Smooth muscle cell (in vitro differentiated cells): ENCODE data around the gene SPOCK2. TPM values are rescaled to one million over a fixed set of nuclear protein-coding genes. Genes with fewer than 3 reads are reported as not detected.

Source experiments
- DNase-seq: peaks from one replicate; lab custom pipeline; 2025; ENCODE audit not compliant: unreplicated experiment; lab: John Stamatoyannopoulos, UW
- H2AFZ ChIP-seq: fragments of 200-600 bp; sonication (generic); 2 replicates; pipeline ENCODE4 v1.6.0; 2016; ENCODE audit warnings: antibody characterized with exemption, low read depth, mild to moderate bottlenecking
- H3F3A ChIP-seq: fragments of 200-600 bp; sonication (generic); 2 replicates; pipeline ENCODE4 v1.6.0; 2017; ENCODE audit warnings: antibody characterized with exemption, low read depth
- H3K27ac ChIP-seq: fragments of 200-600 bp; sonication (generic); 2 replicates; pipeline ENCODE4 v1.5.1; 2016; ENCODE audit warnings: low read depth, mild to moderate bottlenecking
- H3K27me3 ChIP-seq: fragments of 200-600 bp; sonication (generic); 2 replicates; pipeline ENCODE4 v1.6.1; 2016; ENCODE audit warnings: low read depth, mild to moderate bottlenecking
- H3K36me3 ChIP-seq: fragments of 200-600 bp; sonication (generic); 2 replicates; pipeline ENCODE4 v1.5.1; 2016; ENCODE audit warnings: low read depth
- H3K4me1 ChIP-seq: fragments of 200-600 bp; sonication (generic); 2 replicates; pipeline ENCODE4 v1.5.1; 2016; ENCODE audit warnings: low read depth
- H3K4me2 ChIP-seq: fragments of 200-600 bp; sonication (generic); 2 replicates; pipeline ENCODE4 v1.6.0; 2016; ENCODE audit warnings: mild to moderate bottlenecking
- H3K4me3 ChIP-seq: fragments of 200-600 bp; sonication (generic); 2 replicates; pipeline ENCODE4 v1.5.1; 2016; ENCODE audit warnings: mild to moderate bottlenecking
- H3K79me2 ChIP-seq: fragments of 200-600 bp; sonication (generic); 2 replicates; pipeline ENCODE4 v1.6.0; 2016; ENCODE audit warnings: low read depth, mild to moderate bottlenecking
- H3K9ac ChIP-seq: fragments of 200-600 bp; sonication (generic); 2 replicates; pipeline ENCODE4 v1.6.0; 2016; ENCODE audit warnings: low read depth
- H3K9me3 ChIP-seq: fragments of 200-600 bp; sonication (generic); replicated peaks from 2 replicates; pipeline ENCODE4 v1.5.1; 2016; ENCODE audit warnings: low read depth
- H4K20me1 ChIP-seq: fragments of 200-600 bp; sonication (generic); 2 replicates; pipeline ENCODE4 v1.6.0; 2016; ENCODE audit warnings: low read depth
- CTCF ChIP-seq: fragments of 200-600 bp; sonication (generic); IDR thresholded peaks from 2 replicates; pipeline ENCODE4 v1.5.1; 2017; ENCODE audit warnings: borderline replicate concordance, mild to moderate bottlenecking, antibody characterized with exemption; ENCODE audit not compliant: insufficient read depth, poor library complexity, severe bottlenecking
- WGBS: methylation state at CpG from one replicate; pipeline ENCODE4 v1.1.7; 2016; ENCODE audit warnings: low lambda C conversion rate; 5-methylcytosine and 5-hydroxymethylcytosine counted together
- polyA plus RNA-seq: library from polyadenylated mRNA; unstranded; fragments of >200 nt; fragmentation: Nextera tagmentation; extraction: Ambion mirVana; gene quantifications from 2 replicates; pipeline ENCODE4 v1.2.1, GENCODE V29; 2016
- total RNA-seq: library from RNA; depleted of rRNA; stranded (reverse); fragments of >200 nt; gene quantifications from 2 replicates; pipeline ENCODE4 v1.2.3, GENCODE V29; 2014

SPOCK2 gene
- total and polyA plus RNA-seq, 2 experiments from 2014 or later = 1.1 TPM; not detected in 1

DNA sequence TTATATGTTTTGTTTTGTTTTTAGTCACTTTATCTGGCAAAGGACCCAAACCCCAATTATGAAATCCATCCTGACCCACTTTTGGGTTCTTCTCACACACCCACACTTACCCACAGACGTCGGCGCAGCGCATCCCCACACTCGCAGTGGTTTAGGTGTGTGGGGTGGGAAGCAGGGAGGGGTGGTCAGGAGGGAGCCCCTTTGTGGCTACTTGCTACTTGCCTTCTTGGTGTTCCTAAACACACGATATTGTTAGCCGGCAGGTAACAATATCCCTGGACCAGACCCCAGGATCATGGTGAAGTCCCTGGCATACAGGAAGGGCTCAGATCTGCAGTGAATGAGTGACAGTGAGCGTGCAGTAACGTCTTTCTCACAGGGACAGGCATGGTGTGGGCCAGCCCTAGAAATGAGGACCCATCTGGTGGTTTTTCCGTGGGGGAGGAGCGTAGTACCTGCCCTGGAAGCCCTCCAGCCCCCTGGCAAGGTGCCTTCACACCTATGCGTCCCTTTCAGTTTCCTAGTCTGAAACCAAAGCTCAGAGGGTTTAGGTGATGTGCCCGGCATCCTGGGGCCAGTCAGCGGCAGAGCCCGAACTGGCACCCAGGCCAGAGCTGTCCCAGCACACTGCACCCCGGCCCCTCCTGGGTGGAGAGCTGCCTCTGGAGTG lies 4.4 kb downstream of the SPOCK2 start:
- Histone ChIP-seq H3K4me2 (no peak overlapping the region), H3K4me1 (peaks cover 19% of the 10 kb centered on the region), H3K27me3 (peaks cover 48% of the 10 kb centered on the region), H2AFZ (no peak overlapping the region), H3K4me3 (no peak overlapping the region), H3K27ac (no peak overlapping the region), H3K9ac (no peak overlapping the region), H4K20me1 (no peaks in the 10 kb centered on the region), H3K36me3 (no peaks in the 10 kb centered on the region), H3K9me3 (no peaks in the 10 kb centered on the region), H3K79me2 (no peaks in the 10 kb centered on the region), H3F3A (no peaks in the 10 kb centered on the region)
- 94% methylated on average over 16 of the region's 16 CpGs for WGBS
- TF ChIP-seq CTCF = no peak
- no peak for DNase-seq

DNA sequence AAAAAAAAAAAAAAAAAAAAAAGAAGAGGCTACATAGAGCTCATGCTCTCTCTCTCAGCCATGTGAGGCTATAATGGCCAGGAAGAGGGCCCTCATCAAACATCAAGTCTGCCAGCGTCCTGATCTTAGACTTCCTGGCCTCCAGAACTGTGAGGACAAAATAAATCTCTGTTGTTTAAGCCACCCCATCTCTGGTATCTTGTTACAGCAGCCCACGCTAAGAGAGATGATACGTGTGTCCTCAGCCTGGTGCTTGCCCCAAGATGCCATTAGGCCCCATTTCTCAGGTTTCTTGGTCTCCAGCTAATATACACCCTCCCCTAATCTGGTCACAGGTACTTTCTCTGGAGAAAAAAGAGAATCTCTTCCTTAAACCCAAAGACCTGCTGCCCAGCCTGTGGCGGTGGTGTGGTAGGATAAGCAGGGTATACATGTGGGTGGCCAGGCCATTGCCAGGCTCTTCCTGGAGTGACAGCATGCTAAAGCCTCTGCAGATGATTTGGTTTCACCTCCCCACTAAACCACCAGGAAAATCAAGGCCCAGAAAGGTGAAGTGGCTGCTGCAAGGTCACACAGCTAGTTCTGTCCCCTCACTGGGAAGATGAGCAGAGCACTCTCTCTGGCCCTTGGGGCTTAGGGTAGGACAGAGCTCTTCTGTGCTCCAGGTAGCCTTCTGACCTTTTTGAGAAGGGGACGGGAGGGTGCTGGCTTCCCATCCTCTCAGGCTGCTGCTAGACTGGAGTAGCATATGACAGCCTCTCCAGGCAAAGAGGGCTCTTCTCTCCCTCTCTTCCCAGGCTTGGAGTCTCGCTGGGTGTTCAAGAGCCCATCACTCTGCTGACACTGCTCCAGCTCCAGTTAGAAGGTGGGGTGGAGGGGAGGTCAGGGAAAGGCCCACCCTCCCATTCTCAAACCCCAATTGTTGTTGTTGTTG lies 5.2 kb downstream of the SPOCK2 start:
- Histone ChIP-seq H3K9ac (no peak overlapping the region), H3K4me1 (peaks cover 11% of the 10 kb centered on the region), H3K9me3 (no peaks in the 10 kb centered on the region), H4K20me1 (no peaks in the 10 kb centered on the region), H3F3A (no peaks in the 10 kb centered on the region), H3K27me3 (peaks cover 40% of the 10 kb centered on the region), H3K4me2 (no peak overlapping the region), H3K79me2 (no peaks in the 10 kb centered on the region), H3K27ac (no peak overlapping the region), H3K36me3 (no peaks in the 10 kb centered on the region), H2AFZ (no peak overlapping the region), H3K4me3 (no peak overlapping the region)
- WGBS = 96% methylated on average over 6 of the region's 6 CpGs
- DNase-seq = no peak
- TF ChIP-seq CTCF = no peak

DNA sequence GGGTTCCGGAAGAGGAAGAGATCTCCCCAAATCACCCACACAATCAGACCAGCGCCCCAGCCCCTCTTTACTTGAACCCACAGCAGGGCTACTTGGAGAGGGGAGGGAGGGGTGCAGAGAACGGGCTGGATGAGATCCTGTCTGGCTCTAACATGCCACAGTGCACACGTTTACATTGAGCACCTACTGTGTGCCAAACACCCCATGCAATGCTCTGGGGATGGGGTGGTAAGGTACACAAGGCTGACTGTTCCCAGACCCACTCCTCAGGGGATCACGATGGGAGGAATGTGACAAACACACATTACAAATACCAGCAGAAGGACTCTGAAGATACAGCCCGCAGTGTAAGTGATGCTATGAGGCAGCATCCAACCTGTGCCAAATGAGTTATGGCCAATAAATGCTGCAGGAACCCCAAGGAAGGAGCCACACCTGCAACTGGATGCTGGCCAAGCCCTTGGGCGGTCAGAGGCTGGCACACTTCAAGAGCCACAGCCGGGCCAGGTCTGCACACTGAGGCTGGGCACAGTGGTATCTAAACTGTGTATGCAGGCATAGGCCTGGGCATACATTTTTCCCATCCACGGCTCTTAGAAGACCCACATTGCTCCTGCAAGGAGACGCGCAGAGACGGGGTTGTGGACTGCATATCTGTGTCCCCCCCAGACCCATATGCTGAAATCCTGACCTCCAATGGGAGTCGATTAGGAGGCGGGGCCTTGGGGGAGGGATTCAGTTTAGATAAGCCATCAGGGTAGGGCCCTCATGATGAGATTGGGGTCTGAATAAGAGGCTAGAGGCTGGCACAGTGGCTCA lies 6.4 kb downstream of the SPOCK2 start:
- TF ChIP-seq CTCF = no peak
- Histone ChIP-seq H3K9ac (no peak overlapping the region), H4K20me1 (no peaks in the 10 kb centered on the region), H3K27me3 (peaks cover 29% of the 10 kb centered on the region), H3K79me2 (no peaks in the 10 kb centered on the region), H3K4me3 (no peak overlapping the region), H3K36me3 (no peaks in the 10 kb centered on the region), H3K4me2 (no peak overlapping the region), H3K27ac (no peak overlapping the region), H3F3A (no peaks in the 10 kb centered on the region), H3K4me1 (peaks cover 1% of the 10 kb centered on the region), H2AFZ (no peak overlapping the region), H3K9me3 (no peaks in the 10 kb centered on the region)
- 89% methylated on average over 14 of the region's 14 CpGs for WGBS
- no peak for DNase-seq
